Fibroblast of lung (primary cell): Measurements from ENCODE around the gene ZNF366. TPM values are rescaled to one million over a fixed set of nuclear protein-coding genes. Genes with fewer than 3 reads are reported as not detected.

Experiments
- DNase-seq, 2 donors: peaks; one replicate each; pipeline versions ENCODE4 v3.0.0 to v3.0.0-alpha.2; 2010; ENCODE audit warnings: low read depth in 2 of 2
- H2AFZ ChIP-seq: 2 replicates; pipeline ENCODE4 v1.5.1; 2012; ENCODE audit warnings: low read length, control low read depth, inconsistent platforms
- H3K27ac ChIP-seq: 2 replicates; pipeline ENCODE4 v1.5.1; 2011; ENCODE audit warnings: low read length, control low read depth; ENCODE audit not compliant: insufficient read depth
- H3K27me3 ChIP-seq: 2 replicates; pipeline ENCODE4 v1.5.1; 2011; ENCODE audit warnings: mild to moderate bottlenecking, low read length; ENCODE audit not compliant: control insufficient read depth, insufficient read depth
- H3K36me3 ChIP-seq: 2 replicates; pipeline ENCODE4 v1.5.1; 2011; ENCODE audit warnings: low read length; ENCODE audit not compliant: control insufficient read depth, insufficient read depth
- H3K4me1 ChIP-seq: 2 replicates; pipeline ENCODE4 v1.5.1; 2011; ENCODE audit warnings: low read length; ENCODE audit not compliant: control insufficient read depth, insufficient read depth; ENCODE audit errors: extremely low read depth
- H3K4me2 ChIP-seq: 2 replicates; pipeline ENCODE4 v1.5.1; 2011; ENCODE audit warnings: low read length, control low read depth; ENCODE audit not compliant: insufficient read depth; ENCODE audit errors: extremely low read depth
- H3K4me3 ChIP-seq, 4 experiments: fragments of 200-600 bp in 1 of 4; sonication (generic) in 1 of 4; replicated peaks in 1 of 4; 2 replicates each; pipeline ENCODE4 v1.5.1; 2011 to 2016; ENCODE audit warnings: low read length in 4 of 4, low read depth in 3 of 4, mild to moderate bottlenecking in 3 of 4, control low read depth in 2 of 4, inconsistent platforms in 1 of 4, mixed read lengths in 1 of 4; ENCODE audit not compliant: insufficient read depth in 1 of 4; ENCODE audit errors: control extremely low read depth in 1 of 4
- H3K79me2 ChIP-seq: 2 replicates; pipeline ENCODE4 v1.5.1; 2012; ENCODE audit warnings: mild to moderate bottlenecking, low read length, inconsistent platforms; ENCODE audit not compliant: control insufficient read depth, insufficient read depth
- H3K9ac ChIP-seq: 2 replicates; pipeline ENCODE4 v1.5.1; 2011; ENCODE audit warnings: mild to moderate bottlenecking, low read length, control low read depth; ENCODE audit not compliant: insufficient read depth
- H3K9me3 ChIP-seq: 2 replicates; pipeline ENCODE4 v1.5.1; 2012; ENCODE audit warnings: low read depth, low read length; ENCODE audit not compliant: control insufficient read depth, insufficient read depth
- H4K20me1 ChIP-seq: 2 replicates; pipeline ENCODE4 v1.5.1; 2011; ENCODE audit warnings: low read length; ENCODE audit not compliant: control insufficient read depth, insufficient read depth; ENCODE audit errors: extremely low read depth
- CTCF ChIP-seq, 2 donors: IDR thresholded peaks in 1 of 2; conservative IDR thresholded peaks in 1 of 2; 1 replicate in 1 of 2; 2 replicates in 1 of 2; pipeline ENCODE4 v1.5.1; 2011 to 2012; ENCODE audit warnings: low read length in 2 of 2, control low read depth in 1 of 2, inconsistent platforms in 1 of 2, low read depth in 1 of 2, mild to moderate bottlenecking in 1 of 2
- EZH2 ChIP-seq: IDR thresholded peaks from 2 replicates; pipeline ENCODE4 v1.5.1; 2012; ENCODE audit warnings: low read length, control low read depth, mild to moderate bottlenecking; ENCODE audit errors: missing control alignments
- polyA plus RNA-seq, 2 donors: library from polyadenylated mRNA; depleted of rRNA in 1 of 2; stranded (reverse) in 1 of 2; unstranded in 1 of 2; fragments of >200 nt; gene quantifications; 2 replicates each; pipeline ENCODE4 v1.2.1, GENCODE V29; 2011 to 2012; ENCODE audit warnings: missing spikeins in 1 of 2
- total RNA-seq: library from RNA; depleted of rRNA; stranded (reverse); fragments of >200 nt; gene quantifications from 2 replicates; pipeline ENCODE4 v1.2.1, GENCODE V29; 2014

ZNF366 gene
- total and polyA plus RNA-seq, 2 donors (not counting 1 experiment from before 2014, with no cell fraction given) = not detected

GRCh38 chr5:72554897-72555296 is 47.7 kb upstream of the ZNF366 start:
- Histone ChIP-seq H3K27ac (no peak overlapping the region), H3K4me3 (no peak overlapping the region), H4K20me1 (no peaks in the 10 kb centered on the region), H3K4me1 (peaks cover 10% of the 10 kb centered on the region), H3K27me3 (no peaks in the 10 kb centered on the region), H3K4me2 (no peak overlapping the region), H3K9me3 (no peaks in the 10 kb centered on the region), H3K36me3 (no peaks in the 10 kb centered on the region), H3K79me2 (no peaks in the 10 kb centered on the region), H3K9ac (no peak overlapping the region), H2AFZ (no peak overlapping the region)
- DNase-seq = no peak
- TF ChIP-seq CTCF (conservative IDR thresholded peaks at IDR 0.05 in 1 of 2, IDR thresholded peaks at IDR 0.05 in 1 of 2; ENCODE audit: low read depth in 1 of 2, low read length in 2 of 2) = no peak
- TF ChIP-seq EZH2 = no peak

GRCh38 chr5:72552041-72552557 is 44.9 kb upstream of the ZNF366 start:
- Histone ChIP-seq H3K9me3 (no peaks in the 10 kb centered on the region), H3K9ac (no peak overlapping the region), H3K4me1 (peaks cover 10% of the 10 kb centered on the region), H3K27ac (no peak overlapping the region), H4K20me1 (no peaks in the 10 kb centered on the region), H3K27me3 (no peaks in the 10 kb centered on the region), H3K4me3 (no peak overlapping the region), H3K79me2 (no peaks in the 10 kb centered on the region), H2AFZ (no peak overlapping the region), H3K36me3 (no peaks in the 10 kb centered on the region), H3K4me2 (no peak overlapping the region)
- peak; percentile 87 to 99 for DNase-seq
- TF ChIP-seq EZH2 (no peak), CTCF (conservative IDR thresholded peaks at IDR 0.05 in 1 of 2, IDR thresholded peaks at IDR 0.05 in 1 of 2; ENCODE audit: low read depth in 1 of 2, low read length in 2 of 2) (no peak)

GRCh38 chr5:72550595-72550994 is 43.4 kb upstream of the ZNF366 start:
- no peak overlapping the region for H3K4me2 ChIP-seq
- TF ChIP-seq EZH2 = no peak
- no peak overlapping the region for H2AFZ ChIP-seq
- H3K27me3 ChIP-seq = no peaks in the 10 kb centered on the region
- no peak for DNase-seq
- H3K36me3 ChIP-seq = no peaks in the 10 kb centered on the region
- H3K9me3 ChIP-seq = no peaks in the 10 kb centered on the region
- no peaks in the 10 kb centered on the region for H4K20me1 ChIP-seq
- H3K27ac ChIP-seq = no peak overlapping the region
- H3K9ac ChIP-seq = no peak overlapping the region
- no peaks in the 10 kb centered on the region for H3K79me2 ChIP-seq
- no peak overlapping the region for H3K4me3 ChIP-seq
- no peaks in the 10 kb centered on the region for H3K4me1 ChIP-seq
